H1 (cell line): ENCODE measurements around the gene PPBP.

Experiments used
- KDM1A ChIP-seq: fragments of 200-600, 300-600 bp; sonication (generic); IDR thresholded peaks from 2 replicates; pipeline ENCODE4 v1.7.1; 2016; ENCODE audit warnings: mild to moderate bottlenecking, low read length, borderline replicate concordance
- NRF1 ChIP-seq: IDR thresholded peaks from 2 replicates; pipeline ENCODE4 v1.6.1; 2011; ENCODE audit warnings: mild to moderate bottlenecking, low read depth, low read length, improper control_type of control experiment
- POLR2AphosphoS5 ChIP-seq: IDR thresholded peaks from 2 replicates; pipeline ENCODE4 v1.6.1; 2011; ENCODE audit warnings: low read depth, low read length
- TF ChIP-seq, protein P1 (sequence below), 3 experiments: IDR thresholded peaks; 1 replicate in 2 of 3; 2 replicates in 1 of 3; pipeline versions ENCODE4 v1.5.1 to v1.6.1; 2011; ENCODE audit warnings: low read length in 3 of 3, mild to moderate bottlenecking in 3 of 3, inconsistent platforms in 2 of 3, low read depth in 1 of 3, moderate library complexity in 1 of 3; ENCODE audit not compliant: insufficient read depth in 1 of 3; ENCODE audit errors: control extremely low read depth in 1 of 3
- TF ChIP-seq, protein P2 (sequence below): IDR thresholded peaks from 2 replicates; pipeline ENCODE4 v1.6.1; 2011; ENCODE audit warnings: low read length, improper control_type of control experiment

GRCh38 chr4:73979407-73979957 is 8.5 kb downstream of the PPBP start:
- TF ChIP-seq NRF1 (no peak), POLR2AphosphoS5 (no peak), KDM1A (no peak)
- TF ChIP-seq, protein P1, sequence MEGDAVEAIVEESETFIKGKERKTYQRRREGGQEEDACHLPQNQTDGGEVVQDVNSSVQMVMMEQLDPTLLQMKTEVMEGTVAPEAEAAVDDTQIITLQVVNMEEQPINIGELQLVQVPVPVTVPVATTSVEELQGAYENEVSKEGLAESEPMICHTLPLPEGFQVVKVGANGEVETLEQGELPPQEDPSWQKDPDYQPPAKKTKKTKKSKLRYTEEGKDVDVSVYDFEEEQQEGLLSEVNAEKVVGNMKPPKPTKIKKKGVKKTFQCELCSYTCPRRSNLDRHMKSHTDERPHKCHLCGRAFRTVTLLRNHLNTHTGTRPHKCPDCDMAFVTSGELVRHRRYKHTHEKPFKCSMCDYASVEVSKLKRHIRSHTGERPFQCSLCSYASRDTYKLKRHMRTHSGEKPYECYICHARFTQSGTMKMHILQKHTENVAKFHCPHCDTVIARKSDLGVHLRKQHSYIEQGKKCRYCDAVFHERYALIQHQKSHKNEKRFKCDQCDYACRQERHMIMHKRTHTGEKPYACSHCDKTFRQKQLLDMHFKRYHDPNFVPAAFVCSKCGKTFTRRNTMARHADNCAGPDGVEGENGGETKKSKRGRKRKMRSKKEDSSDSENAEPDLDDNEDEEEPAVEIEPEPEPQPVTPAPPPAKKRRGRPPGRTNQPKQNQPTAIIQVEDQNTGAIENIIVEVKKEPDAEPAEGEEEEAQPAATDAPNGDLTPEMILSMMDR (IDR thresholded peaks at IDR 0.05; ENCODE audit: control extremely low read depth in 1 of 3, insufficient read depth in 1 of 3, low read depth in 1 of 3, low read length in 3 of 3): no peak
- TF ChIP-seq, protein P2, sequence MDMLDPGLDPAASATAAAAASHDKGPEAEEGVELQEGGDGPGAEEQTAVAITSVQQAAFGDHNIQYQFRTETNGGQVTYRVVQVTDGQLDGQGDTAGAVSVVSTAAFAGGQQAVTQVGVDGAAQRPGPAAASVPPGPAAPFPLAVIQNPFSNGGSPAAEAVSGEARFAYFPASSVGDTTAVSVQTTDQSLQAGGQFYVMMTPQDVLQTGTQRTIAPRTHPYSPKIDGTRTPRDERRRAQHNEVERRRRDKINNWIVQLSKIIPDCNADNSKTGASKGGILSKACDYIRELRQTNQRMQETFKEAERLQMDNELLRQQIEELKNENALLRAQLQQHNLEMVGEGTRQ: no peak
